Thyroid gland (tissue), 4 donors: ENCODE data around the gene ZNF14.

Experiments used
- CTCF ChIP-seq, 6 experiments: fragments of 200-600 bp in 3 of 6; fragments of 450-650 bp in 3 of 6; sonication (generic) in 3 of 6; IDR thresholded peaks; one replicate each; pipeline ENCODE4 v1.5.1; 2016 to 2019; ENCODE audit warnings: antibody characterized with exemption in 6 of 6, mild to moderate bottlenecking in 2 of 6, inconsistent platforms in 1 of 6, moderate library complexity in 1 of 6
- POLR2A ChIP-seq, 2 donors: fragments of 450-650 bp; IDR thresholded peaks; one replicate each; pipeline ENCODE4 v1.6.1; 2017; ENCODE audit warnings: antibody characterized with exemption in 2 of 2, mild to moderate bottlenecking in 2 of 2, moderate library complexity in 1 of 2

- TF ChIP-seq CTCF (IDR thresholded peaks at IDR 0.05) (no peak), POLR2A (IDR thresholded peaks at IDR 0.05) (no peak)
Observed at GRCh38 chr19:19710506-19710905, 22.4 kb downstream of the ZNF14 start.
